Fibroblast of mammary gland (primary cell): ENCODE results near the gene FSTL4.

Experiments used
- DNase-seq: peaks from one replicate; pipeline ENCODE4 v3.0.0-alpha.2; 2010; ENCODE audit warnings: low read depth
- H3K4me3 ChIP-seq: 2 replicates; pipeline ENCODE4 v1.5.1; 2011; ENCODE audit warnings: low read depth, mild to moderate bottlenecking, low read length, moderate library complexity; ENCODE audit not compliant: control insufficient read depth
- CTCF ChIP-seq: conservative IDR thresholded peaks from 2 replicates; pipeline ENCODE4 v1.5.1; 2011; ENCODE audit warnings: low read depth, low read length, inconsistent platforms; ENCODE audit not compliant: control insufficient read depth, insufficient read depth

FSTL4 gene

DNA sequence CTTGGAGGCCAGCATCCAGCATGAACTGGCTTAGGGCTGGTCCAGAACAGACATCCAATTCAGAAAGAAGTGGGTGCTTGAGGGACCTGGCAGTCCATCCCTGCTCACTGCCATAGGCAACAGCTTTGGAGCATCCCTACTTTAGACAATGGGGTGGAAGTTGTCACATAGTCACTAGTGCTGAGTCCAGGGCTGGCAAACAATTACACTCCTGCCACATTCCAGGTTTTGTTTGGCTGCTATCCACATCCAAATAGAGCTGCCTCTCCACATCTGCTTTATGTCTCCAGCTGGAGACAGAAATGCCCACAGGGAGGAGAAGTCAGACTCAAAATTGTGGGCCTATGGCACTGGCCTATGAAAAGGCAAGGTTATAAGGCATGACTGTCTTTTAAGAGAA, 7.0 kb downstream of the FSTL4 start:
- no peak overlapping the region for H3K4me3 ChIP-seq
- no peak for DNase-seq
- TF ChIP-seq CTCF, result no peak

- no peak overlapping the region for H3K4me3 ChIP-seq
- no peak for TF ChIP-seq CTCF
- no peak for DNase-seq
Measured at GRCh38 chr5:133603711-133604110, 8.6 kb downstream of the FSTL4 start.

DNA sequence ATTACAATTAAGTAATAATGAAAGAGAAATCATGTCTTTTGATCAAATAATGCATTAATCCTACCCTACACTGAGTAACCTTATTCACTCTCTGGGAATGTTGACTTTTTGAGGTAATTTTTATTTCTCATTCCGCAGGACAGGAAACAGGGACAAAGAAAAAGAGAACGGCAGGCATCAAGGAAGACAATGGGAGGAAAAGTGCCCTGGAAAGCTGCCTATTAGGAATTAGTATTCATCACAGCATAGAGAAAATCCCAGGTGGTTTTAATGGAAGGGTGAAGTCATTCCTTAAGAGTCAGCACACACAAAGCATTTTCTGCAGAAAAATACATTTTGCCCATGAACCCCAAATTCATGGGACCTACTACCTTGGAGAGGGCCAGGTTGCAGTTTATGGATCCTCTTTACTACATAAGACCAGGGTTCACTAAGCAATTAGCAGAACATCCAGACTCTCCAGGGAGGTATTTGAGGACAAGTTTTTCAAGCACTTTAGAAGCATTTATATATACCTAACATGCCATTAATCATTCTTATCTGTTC, 9.4 kb downstream of the FSTL4 start:
- no peak for DNase-seq
- no peak overlapping the region for H3K4me3 ChIP-seq
- TF ChIP-seq CTCF, result no peak

- no peak for TF ChIP-seq CTCF
- no peak overlapping the region for H3K4me3 ChIP-seq
- DNase-seq, result no peak
Measured at GRCh38 chr5:133599600-133599999, 12.7 kb downstream of the FSTL4 start.

DNA sequence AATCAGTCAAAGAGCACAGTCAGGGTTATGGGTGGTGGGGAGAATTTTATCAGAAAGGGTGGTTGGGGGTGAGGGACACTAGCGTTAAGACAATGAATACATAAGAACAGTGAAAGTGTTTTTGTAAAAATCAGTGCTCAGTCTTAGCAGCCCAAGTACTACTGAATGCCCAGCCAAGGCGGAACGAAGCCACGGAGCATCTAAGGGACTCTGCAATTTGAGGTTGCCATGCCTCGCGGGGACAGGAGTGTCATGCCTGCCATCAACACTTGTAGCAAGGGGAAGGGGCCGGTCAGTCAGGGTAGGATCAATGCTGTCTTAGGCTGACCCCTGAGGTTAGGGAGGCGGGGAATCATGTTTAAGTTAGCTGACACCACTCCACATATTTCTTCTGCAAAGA, 13.3 kb downstream of the FSTL4 start:
- DNase-seq, result no peak
- H3K4me3 ChIP-seq, result no peak overlapping the region
- TF ChIP-seq CTCF, result no peak

DNA sequence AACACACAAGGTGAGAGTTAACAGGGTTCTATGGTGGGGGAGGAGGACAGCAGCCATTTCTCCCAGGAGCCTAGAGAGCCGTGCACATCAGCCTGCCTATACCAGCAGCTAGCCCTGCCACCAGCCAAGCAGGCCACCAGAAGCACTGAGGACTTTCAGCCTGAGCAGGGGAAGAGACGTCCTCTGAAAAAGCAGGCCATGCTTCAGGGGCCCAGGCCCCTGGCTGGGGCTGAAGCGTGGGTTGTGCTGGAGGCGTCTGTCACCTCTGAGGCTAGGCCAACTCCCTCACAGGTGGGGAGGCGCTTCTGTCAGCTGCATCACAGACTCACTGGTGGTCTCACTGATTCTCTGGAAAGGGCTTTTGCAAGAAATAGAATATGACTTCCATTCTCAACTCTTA, 16.3 kb downstream of the FSTL4 start:
- DNase-seq, result no peak
- no peak for TF ChIP-seq CTCF
- H3K4me3 ChIP-seq, result no peak overlapping the region

GRCh38 chr5:133595465-133595864, 16.9 kb downstream of the FSTL4 start:
- H3K4me3 ChIP-seq, result no peak overlapping the region
- no peak for DNase-seq
- no peak for TF ChIP-seq CTCF
